Ishikawa (cell line): Measurements from ENCODE around the gene ASB2.

Source experiments
- CREB1 ChIP-seq: IDR thresholded peaks from 2 replicates; pipeline ENCODE4 v1.6.1; 2012; ENCODE audit warnings: low read depth
- EGR1 ChIP-seq: IDR thresholded peaks from 2 replicates; pipeline ENCODE4 v1.6.1; 2012
- MAX ChIP-seq: IDR thresholded peaks from 2 replicates; pipeline ENCODE4 v1.6.1; 2012
- REST ChIP-seq: IDR thresholded peaks from 2 replicates; pipeline ENCODE4 v1.6.1; 2012; ENCODE audit warnings: low read depth, mild to moderate bottlenecking

ASB2 gene

GRCh38 chr14:93884950-93885349 lies 91.4 kb downstream of the ASB2 start:
- TF ChIP-seq MAX = no peak
- no peak for TF ChIP-seq REST
- no peak for TF ChIP-seq EGR1
- TF ChIP-seq CREB1 = no peak
